NCI-H2196 treated with DMSO at 0.1 percent for 48 hours (cell line): ENCODE results near the gene NUDT16L1.
A peak's percentile ranks its signal among the peaks of the same experiment; 100 is the strongest.
"Not testable (repeated sequence)": the region's sequence is repeated elsewhere in the genome, so short reads cannot be mapped to it uniquely, and the experiment has no call there.

Source experiments
- DNase-seq: peaks from one replicate; lab custom pipeline; 2025; ENCODE audit not compliant: unreplicated experiment; lab: John Stamatoyannopoulos, UW

The NUDT16L1 gene

GRCh38 chr16:4713663-4714501, 20.5 kb downstream of the NUDT16L1 start:
- DNase-seq, result no peak

- no peak for DNase-seq
Observed at GRCh38 chr16:4714996-4715395, 21.6 kb downstream of the NUDT16L1 start.

DNA sequence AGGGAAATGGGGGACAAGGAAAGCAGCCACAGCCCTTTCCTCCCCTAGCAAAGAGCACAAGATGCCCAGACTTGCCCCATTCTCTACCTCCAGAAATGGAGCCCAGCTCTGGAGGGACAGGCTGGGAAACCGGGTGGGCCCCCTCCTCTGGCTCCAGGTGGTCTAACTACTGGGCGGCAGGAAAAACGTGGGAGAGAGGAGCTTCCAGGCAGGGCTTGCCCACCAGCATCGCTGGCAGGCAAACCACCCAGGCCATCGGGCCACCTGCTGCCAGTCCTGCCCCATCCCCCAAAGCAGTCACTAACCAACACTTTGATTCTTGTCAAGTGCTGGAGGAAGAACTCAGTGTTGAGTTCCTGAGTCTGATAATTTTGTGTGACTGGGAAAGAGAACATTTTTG, 25.1 kb downstream of the NUDT16L1 start:
- no peak for DNase-seq

DNA sequence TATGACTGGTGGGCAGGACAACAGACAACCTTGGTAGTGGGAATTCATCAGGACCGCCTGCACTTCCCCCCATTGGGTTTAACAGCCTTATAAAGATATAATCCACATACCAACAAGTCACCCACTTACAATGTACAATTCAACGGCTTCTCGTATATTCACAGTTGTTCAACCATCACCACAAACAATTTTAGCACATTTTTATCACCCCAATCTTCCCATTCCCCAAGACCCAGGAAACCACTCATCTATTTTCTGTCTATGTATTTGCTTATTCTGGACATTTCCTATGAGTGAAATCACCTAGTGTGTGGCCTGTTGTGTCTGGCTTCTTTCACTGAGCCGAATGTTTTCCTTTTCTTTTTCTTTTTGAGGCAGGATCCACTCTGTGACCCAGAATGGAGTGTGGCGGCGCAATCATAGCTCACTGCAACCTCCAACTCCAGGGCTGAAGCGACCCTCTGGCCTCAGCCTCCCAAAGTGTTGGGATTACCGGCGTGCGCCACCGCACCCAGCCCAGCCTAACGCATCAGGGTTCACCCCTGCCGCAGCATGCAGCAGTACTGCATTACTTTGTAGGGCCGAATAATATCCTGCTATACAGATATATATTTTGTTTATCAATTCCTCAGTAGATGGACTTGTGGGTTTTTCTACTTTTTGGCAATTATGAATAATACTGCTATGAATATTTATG, 29.9 kb downstream of the NUDT16L1 start:
- DNase-seq, result no peak

DNA sequence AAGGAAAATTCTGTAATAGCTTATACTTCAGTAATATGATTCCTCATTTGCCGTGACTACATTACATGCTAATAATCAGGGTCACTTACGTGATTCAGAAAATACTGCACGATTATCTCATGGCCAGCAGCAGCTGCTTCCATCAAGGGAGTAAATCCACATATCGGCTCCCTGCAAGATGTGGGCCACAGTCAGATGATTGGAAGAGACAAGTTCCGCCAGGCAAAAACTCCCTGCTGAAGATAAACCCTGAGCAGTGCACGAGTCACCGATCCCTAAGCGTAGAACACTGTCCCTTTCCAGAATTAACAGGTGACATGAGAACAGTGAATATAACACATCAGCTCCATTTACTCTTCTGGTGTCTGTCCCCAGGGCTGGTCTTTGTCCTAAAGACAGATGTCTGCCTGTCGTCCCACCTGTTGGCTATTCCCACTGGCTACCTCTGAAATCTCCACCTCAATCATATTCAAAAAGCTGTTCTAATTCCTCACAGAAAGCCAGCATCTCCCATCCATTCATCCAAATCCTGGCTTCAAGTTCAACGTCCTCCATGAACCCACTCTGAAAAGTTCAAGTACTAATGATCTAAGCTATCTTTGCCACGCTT, 31.4 kb downstream of the NUDT16L1 start:
- no peak for DNase-seq

DNA sequence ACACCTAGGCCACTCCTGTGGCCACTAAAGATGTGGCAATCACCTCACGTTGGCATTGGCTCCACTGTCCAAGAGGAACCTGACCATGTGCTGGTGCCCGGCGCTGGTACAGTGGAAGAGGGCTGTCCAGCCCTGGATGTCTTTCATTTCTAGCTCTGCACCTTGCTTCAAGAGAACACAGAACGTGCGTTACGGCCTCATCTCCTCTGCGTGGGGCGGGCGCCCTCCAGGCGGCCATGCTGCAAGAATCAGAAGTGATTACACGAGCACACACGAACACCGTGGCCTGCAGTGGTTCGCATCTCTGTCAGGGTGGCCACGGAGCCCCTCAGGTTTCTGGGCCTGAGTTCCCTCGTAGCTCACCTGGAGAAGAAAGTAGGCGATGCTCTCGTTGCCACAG, 33.3 kb downstream of the NUDT16L1 start:
- DNase-seq, result no peak

- no peak for DNase-seq
Observed at GRCh38 chr16:4728676-4729075, 35.3 kb downstream of the NUDT16L1 start.

DNA sequence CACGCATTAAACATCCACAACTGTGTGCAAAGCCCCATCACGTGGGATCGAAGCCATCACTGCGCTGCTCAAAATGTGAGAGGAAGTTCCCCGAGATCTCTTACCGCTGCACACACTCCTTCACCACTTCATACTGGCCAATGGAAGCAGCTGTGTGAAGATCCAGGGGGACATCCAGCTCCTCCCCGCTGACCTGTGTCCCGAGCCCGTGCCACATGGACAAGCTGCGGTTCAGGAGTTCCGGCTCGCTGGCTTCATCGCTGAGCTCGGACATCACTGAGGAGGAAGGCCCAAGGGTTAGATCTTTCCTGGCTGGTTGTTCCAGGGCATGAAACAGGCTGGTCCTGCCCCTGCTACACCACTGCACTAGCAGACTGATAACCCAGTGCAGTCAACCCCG, 36.5 kb downstream of the NUDT16L1 start:
- DNase-seq, result no peak

- no peak for DNase-seq
Observed at GRCh38 chr16:4733211-4733742, 39.9 kb downstream of the NUDT16L1 start.

GRCh38 chr16:4733747-4734062, 40.3 kb downstream of the NUDT16L1 start:
- no peak for DNase-seq

- DNase-seq, result peak; percentile 94
Observed at GRCh38 chr16:4734063-4734729, 40.8 kb downstream of the NUDT16L1 start, which contains the start of the genes ANKS3 and DNAAF8. TSS of gene ANKS3 (minus strand) at chr16:4734271. CDS start at chr16:4730149, 4,122 bp downstream. TSS of gene DNAAF8 (plus strand) at chr16:4734537. CDS start at chr16:4736515, 1,978 bp downstream.

GRCh38 chr16:4734730-4735535, 41.6 kb downstream of the NUDT16L1 start:
- peak; percentile 71 for DNase-seq

GRCh38 chr16:4736546-4736945, 43.2 kb downstream of the NUDT16L1 start:
- no peak for DNase-seq

GRCh38 chr16:4737545-4737944, 44.2 kb downstream of the NUDT16L1 start:
- DNase-seq, result no peak

DNA sequence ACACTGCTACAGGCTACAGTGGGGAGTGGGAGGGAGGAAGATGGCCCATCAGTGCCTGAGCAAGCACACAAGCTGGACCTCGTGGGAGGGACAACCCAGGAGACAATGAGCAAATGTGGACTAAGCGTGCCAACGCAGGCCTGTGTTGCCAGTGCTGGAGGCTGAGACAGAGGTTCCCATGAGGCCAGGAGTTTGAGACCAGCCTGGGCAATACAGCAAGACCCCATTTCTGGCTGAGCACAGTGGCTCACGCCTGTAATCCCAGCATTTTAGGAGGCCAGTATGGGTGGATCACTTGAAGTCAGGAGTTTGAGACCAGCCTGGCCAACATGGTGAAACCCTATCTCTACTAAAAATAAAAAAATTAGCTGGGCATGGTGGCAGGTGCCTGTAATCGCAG, 45.0 kb downstream of the NUDT16L1 start:
- DNase-seq, result not testable (repeated sequence)

DNA sequence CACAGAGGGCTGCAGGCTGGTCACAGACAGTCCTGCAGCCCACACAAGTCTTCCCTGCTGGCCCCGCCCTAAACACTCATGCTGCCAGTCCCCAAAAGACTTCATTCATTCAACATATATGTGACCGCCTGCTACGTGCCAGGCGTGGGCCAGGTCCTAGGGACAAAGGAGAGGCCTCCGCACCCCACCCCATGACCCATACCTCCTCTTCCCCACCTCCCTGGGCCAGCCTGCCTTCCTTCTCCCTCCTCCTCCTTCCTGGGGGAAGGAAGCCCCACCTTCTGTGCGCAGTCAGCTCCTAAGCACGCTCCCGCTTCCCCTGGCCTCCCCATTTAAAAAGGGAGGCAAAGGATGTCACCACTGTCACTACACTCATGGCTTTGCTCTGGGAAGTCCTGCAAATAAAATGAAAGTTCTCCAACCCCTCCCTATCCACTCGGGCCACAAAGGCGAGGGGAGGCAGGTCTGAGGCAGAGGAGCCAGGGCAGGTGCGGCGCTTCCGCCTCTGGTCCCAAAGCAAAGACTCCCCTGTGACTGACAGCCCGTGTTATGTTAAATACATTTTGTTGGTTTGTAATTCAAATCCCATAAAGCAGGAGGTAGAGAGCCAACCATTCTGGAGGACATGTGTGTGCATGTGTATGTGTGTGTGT, 50.0 kb downstream of the NUDT16L1 start:
- no peak for DNase-seq

GRCh38 chr16:4744555-4745273, 51.4 kb downstream of the NUDT16L1 start:
- DNase-seq, result no peak

GRCh38 chr16:4745274-4745569, 51.9 kb downstream of the NUDT16L1 start:
- no peak for DNase-seq
